GM18505 (cell line): ENCODE results near the gene NOL9.

ENCODE experiments used
- ATAC-seq: cut with Tn5 transposase; IDR thresholded peaks from one replicate; pipeline ENCODE4 v1.9.1; 2021; ENCODE audit not compliant: unreplicated experiment
- POLR2A ChIP-seq: IDR thresholded peaks from 4 replicates; pipeline ENCODE4 v1.6.1; 2011; ENCODE audit warnings: borderline replicate concordance; ENCODE audit not compliant: insufficient read depth, insufficient read length; ENCODE audit errors: extremely low read depth

NOL9 gene

DNA sequence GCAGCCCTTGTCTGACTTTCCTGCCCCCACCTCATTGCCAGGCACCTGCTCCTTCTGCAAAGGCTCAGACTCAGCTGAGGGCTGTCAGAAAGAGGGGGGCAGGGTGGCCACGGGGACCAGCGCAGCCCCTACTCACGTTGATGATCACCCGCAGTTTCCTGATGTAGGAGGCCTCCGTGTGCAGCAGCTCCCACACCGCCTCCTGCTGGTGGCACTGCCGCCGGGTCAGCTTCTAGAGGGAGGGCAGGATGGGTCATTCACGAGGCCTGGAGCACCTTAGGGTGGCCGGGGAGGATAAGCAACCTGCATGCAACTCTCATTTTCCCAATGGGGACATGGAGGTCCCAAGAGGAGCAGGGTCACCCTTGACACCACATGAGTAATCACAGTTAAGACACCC is 81.9 kb downstream of the NOL9 start:
- no peak for ATAC-seq
- TF ChIP-seq POLR2A = no peak

DNA sequence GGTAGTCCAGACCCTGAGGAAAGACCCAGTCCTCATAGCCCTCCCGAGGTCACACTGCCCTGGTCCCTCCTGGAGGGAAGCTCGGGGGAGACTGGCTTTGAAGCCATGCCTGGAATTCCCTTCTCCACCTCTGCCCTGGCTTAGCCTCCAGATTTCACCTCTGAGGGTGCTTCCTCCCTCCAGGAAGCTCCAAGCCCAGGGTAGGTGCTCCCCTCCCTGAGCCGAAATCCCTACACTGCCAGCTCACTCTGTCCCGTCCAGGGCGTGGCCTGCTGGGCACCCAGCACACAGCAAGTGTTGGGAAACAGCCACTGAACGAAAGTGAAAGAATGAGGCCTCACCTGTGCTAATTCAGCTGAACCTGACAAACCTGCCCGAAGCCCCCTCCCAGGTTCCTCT is 82.3 kb downstream of the NOL9 start:
- TF ChIP-seq POLR2A = no peak
- ATAC-seq = no peak
